Activated CD8-positive, alpha-beta T cell treated with anti-CD3 and anti-CD28 coated beads for 36 hours (primary cell): Measurements from ENCODE around the gene PDX1. TPM values are rescaled to one million over a fixed set of nuclear protein-coding genes. Genes with fewer than 3 reads are reported as not detected.

Experiments used
- ATAC-seq: fragments of 200-7000 bp; cut with Tn5 transposase; one replicate; pipeline ENCODE4 v1.10.0; 2021; ENCODE audit warnings: mild to moderate bottlenecking, moderate library complexity
- CTCF ChIA-PET: fragments of 350-600 bp; sonication (Branson Sonifier 250); formaldehyde crosslinking; loops from one replicate; lab custom pipeline; 2021; ENCODE audit warnings: antibody characterized with exemption; lab: Charles Lee
- POLR2A ChIA-PET: fragments of 350-600 bp; sonication (Branson Sonifier 250); formaldehyde crosslinking; loops from one replicate; lab custom pipeline; 2021; ENCODE audit warnings: antibody characterized with exemption; lab: Charles Lee
- DNase-seq: peaks from one replicate; pipeline ENCODE4 v3.0.0-alpha.2; 2020
- H3K27ac Mint-ChIP-seq: one replicate; pipeline ENCODE4 v1.8.0; 2021; ENCODE audit warnings: mild to moderate bottlenecking, mixed read lengths
- H3K27me3 Mint-ChIP-seq: one replicate; pipeline ENCODE4 v1.8.0; 2021; ENCODE audit warnings: mixed read lengths
- H3K36me3 Mint-ChIP-seq: one replicate; pipeline ENCODE4 v1.8.0; 2021; ENCODE audit warnings: low read depth, mixed read lengths
- H3K4me1 Mint-ChIP-seq: one replicate; pipeline ENCODE4 v1.8.0; 2021; ENCODE audit warnings: low read depth, mixed read lengths
- H3K4me3 Mint-ChIP-seq: one replicate; pipeline ENCODE4 v1.8.0; 2021; ENCODE audit warnings: mild to moderate bottlenecking, moderate library complexity, mixed read lengths
- H3K9me3 Mint-ChIP-seq: one replicate; pipeline ENCODE4 v1.8.0; 2021; ENCODE audit warnings: mixed read lengths
- CTCF ChIP-seq: fragments of 200-600 bp; IDR thresholded peaks from one replicate; pipeline ENCODE4 v1.8.0; 2022; ENCODE audit warnings: antibody characterized with exemption, mild to moderate bottlenecking
- intact Hi-C: fragments of 100-400 bp; cut with micrococcal nuclease; formaldehyde crosslinking; loops from one replicate; pipeline ENCODE4 v1.10.0; 2022
- total RNA-seq, 2 experiments: library from RNA; stranded (reverse); gene quantifications; one replicate each; pipeline ENCODE4 v1.2.3, GENCODE V29; 2021

The PDX1 gene
- total RNA-seq, 2 experiments from 2014 or later = not detected

GRCh38 chr13:27967736-27968315 lies 48.0 kb downstream of the PDX1 start:
- Mint-ChIP-seq H3K27me3 (peaks cover 71% of the 10 kb centered on the region), H3K4me3 (no peak overlapping the region), H3K36me3 (no peaks in the 10 kb centered on the region), H3K9me3 (no peaks in the 10 kb centered on the region), H3K4me1 (peaks cover 22% of the 10 kb centered on the region), H3K27ac (no peak overlapping the region)
- ATAC-seq (no peak), DNase-seq (no peak)
- intact Hi-C loops = loop anchor here (5.0 kb wide), 2 partner anchors 41 to 171 kb away; no protein-coding TSS in a partner anchor
- POLR2A ChIA-PET = interaction anchor here (0.6 kb wide), 1 partner anchor 227 kb away, joined by 4 read pairs; no protein-coding TSS in a partner anchor
- TF ChIP-seq CTCF = no peak
- CTCF ChIA-PET = interaction anchor here (0.7 to 7.0 kb wide), 6 partner anchors 9 to 137 kb away, joined by 3 to 46 read pairs (median 3); no protein-coding TSS in a partner anchor

DNA sequence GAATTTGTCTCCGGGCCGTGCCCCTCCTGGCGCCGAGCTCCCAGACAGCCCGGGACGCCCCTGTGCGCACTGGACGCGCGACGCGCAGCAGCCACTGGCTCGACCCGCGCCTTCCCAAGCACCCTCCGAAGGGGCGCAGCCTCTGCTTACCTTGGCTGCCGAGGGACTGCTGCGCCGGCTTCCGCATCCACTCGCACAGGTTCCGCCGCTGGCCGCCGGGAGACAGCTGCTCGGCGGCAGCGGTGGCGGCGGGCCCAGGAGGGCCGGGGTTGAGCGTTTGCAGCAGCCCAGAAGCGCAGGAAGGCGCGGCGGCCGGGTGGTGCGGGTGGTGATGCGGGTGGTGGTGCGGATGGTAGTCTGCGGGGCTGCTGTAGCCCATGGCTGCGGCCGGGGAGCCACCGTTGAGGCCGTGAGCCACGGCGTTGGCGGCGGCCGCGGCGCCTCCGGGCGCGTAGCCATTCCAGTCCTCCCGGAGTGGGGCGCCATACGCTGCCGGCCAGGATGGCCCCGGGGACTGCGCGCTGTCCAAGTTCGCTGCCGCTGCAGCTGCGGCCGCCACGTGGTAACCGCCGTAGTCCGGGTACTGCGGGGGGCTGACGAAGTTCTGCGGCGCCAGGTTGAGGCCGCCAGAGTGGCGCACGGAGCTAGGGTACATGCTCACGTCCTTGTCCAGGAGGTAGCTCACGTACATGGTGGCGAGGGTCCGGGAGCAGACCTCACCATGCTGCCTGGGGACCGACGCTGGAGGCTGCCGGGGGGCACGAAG lies 48.7 kb downstream of the PDX1 start:
- no peak overlapping the region for H3K27ac Mint-ChIP-seq
- ChIA-PET POLR2A (no interaction called here), CTCF (interaction anchor here (1.1 to 7.0 kb wide), 5 partner anchors 9 to 138 kb away, joined by 3 to 46 read pairs (median 3); no protein-coding TSS in a partner anchor)
- ATAC-seq (no peak), DNase-seq (no peak)
- no peaks in the 10 kb centered on the region for H3K9me3 Mint-ChIP-seq
- peaks cover 22% of the 10 kb centered on the region for H3K4me1 Mint-ChIP-seq
- intact Hi-C loops = loop anchor here (5.0 kb wide), 2 partner anchors 41 to 171 kb away; no protein-coding TSS in a partner anchor
- H3K4me3 Mint-ChIP-seq = no peak overlapping the region
- TF ChIP-seq CTCF = no peak
- H3K36me3 Mint-ChIP-seq = no peaks in the 10 kb centered on the region
- H3K27me3 Mint-ChIP-seq = peaks cover 73% of the 10 kb centered on the region

DNA sequence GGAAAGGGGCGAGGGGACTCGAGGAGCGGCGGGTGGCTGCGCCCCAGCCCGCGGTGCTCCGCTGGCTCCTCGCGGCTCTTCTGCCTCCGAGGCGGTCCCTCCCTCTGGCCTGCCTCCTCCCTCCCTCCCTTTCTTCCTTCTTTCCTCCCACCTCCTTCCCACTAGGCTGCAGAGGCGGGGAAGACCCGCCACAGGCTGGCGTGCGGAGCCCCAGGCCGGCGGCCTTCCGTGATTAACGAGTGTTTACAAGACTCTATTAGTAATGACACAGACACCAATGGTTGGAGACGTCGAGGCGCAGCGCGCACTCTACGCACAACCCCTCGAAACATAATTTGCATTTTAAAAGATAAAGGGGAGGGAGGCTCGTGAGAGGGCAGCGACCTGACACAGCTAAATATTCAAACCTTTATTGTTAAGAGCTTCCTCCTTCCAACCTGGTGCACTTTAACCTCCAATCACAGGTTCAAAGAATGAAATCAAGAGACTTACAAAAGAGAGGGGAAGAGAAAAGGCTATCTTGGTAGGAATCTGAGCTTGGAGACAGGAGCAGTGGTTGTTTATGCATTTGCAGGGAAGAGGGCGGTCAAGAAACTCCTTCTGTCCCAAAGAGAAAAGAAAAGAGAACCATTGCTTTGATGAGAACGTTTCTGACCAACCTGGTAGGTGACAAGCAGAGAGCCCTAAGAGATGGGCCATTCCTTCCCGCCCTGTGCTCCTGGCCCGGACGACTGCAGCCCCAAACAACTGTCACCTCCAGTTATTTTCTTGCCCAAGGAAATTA lies 49.5 kb downstream of the PDX1 start, which contains the start of gene CDX2:
Gene CDX2 (minus strand): TSS at position 234 of the 784 bp plus-strand sequence. CDS start 309 bp downstream, outside the sequence.
- CTCF ChIA-PET = interaction anchor here (0.9 to 7.0 kb wide), 5 partner anchors 9 to 143 kb away, joined by 3 to 46 read pairs (median 3); no protein-coding TSS in a partner anchor
- Mint-ChIP-seq H3K36me3 (no peaks in the 10 kb centered on the region), H3K9me3 (no peaks in the 10 kb centered on the region), H3K4me3 (no peak within 1 kb of the TSS), H3K4me1 (peaks cover 22% of the 10 kb centered on the region), H3K27ac (no peak within 1 kb of the TSS), H3K27me3 (peaks cover 76% of the 10 kb centered on the region)
- POLR2A ChIA-PET = no interaction called here
- no peak for TF ChIP-seq CTCF
- intact Hi-C loops = loop anchor here (5.0 kb wide), 2 partner anchors 42 to 172 kb away; no protein-coding TSS in a partner anchor
- DNase-seq (no peak), ATAC-seq (no peak)

GRCh38 chr13:27969866-27970229 lies 50.0 kb downstream of the PDX1 start:
- peaks cover 77% of the 10 kb centered on the region for H3K27me3 Mint-ChIP-seq
- H3K36me3 Mint-ChIP-seq = no peaks in the 10 kb centered on the region
- no peak overlapping the region for H3K27ac Mint-ChIP-seq
- H3K4me3 Mint-ChIP-seq = no peak overlapping the region
- H3K9me3 Mint-ChIP-seq = no peaks in the 10 kb centered on the region
- no peak for TF ChIP-seq CTCF
- intact Hi-C loops = loop anchor here (5.0 kb wide), 2 partner anchors 43 to 173 kb away; no protein-coding TSS in a partner anchor
- CTCF ChIA-PET = interaction anchor here (0.8 to 7.0 kb wide), 6 partner anchors 11 to 144 kb away, joined by 3 to 46 read pairs (median 3); no protein-coding TSS in a partner anchor
- POLR2A ChIA-PET = interaction anchor here (1.0 kb wide), 1 partner anchor 42 kb away, joined by 3 read pairs; no protein-coding TSS in a partner anchor
- no peak for ATAC-seq
- DNase-seq = no peak
- peaks cover 22% of the 10 kb centered on the region for H3K4me1 Mint-ChIP-seq
